ENCODE data around the gene NLRP7. TPM values are rescaled to one million over a fixed set of nuclear protein-coding genes. Genes with fewer than 3 reads are reported as not detected.
A peak's percentile ranks its signal among the peaks of the same experiment; 100 is the strongest.
"Not testable (repeated sequence)": the region's sequence is repeated elsewhere in the genome, so short reads cannot be mapped to it uniquely, and the experiment has no call there.

Gene NLRP7
- total RNA-seq, 1 donor from 2014 or later = not detected

GRCh38 chr19:54896036-54896435 is 51.3 kb downstream of the NLRP7 start:
- Mint-ChIP-seq H3K27me3 (ENCODE audit: low read depth) (peaks cover 15% of the 10 kb centered on the region), H3K27ac (peak overlapping the region; percentile 15), H3K36me3 (no peaks in the 10 kb centered on the region), H3K9me3 (no peaks in the 10 kb centered on the region), H3K4me1 (peaks cover 31% of the 10 kb centered on the region), H3K4me3 (no peak overlapping the region)
- TF ChIP-seq CTCF (IDR thresholded peaks at IDR 0.05; ENCODE audit: unreplicated experiment) = no peak
- no peak for DNase-seq (ENCODE audit: low spot score in 2 of 2, unreplicated experiment in 2 of 2)

- peaks cover 31% of the 10 kb centered on the region for H3K4me1 Mint-ChIP-seq
- not testable (repeated sequence) for DNase-seq (ENCODE audit: low spot score in 2 of 2, unreplicated experiment in 2 of 2); H3K36me3 Mint-ChIP-seq; H3K9me3 Mint-ChIP-seq; H3K27me3 Mint-ChIP-seq (ENCODE audit: low read depth); H3K4me3 Mint-ChIP-seq
- peak overlapping the region; percentile 39 for H3K27ac Mint-ChIP-seq
Measured at GRCh38 chr19:54894106-54894505, 53.2 kb downstream of the NLRP7 start.

- H3K9me3 Mint-ChIP-seq = no peaks in the 10 kb centered on the region
- peak overlapping the region; percentile 88 for H3K27ac Mint-ChIP-seq
- no peaks in the 10 kb centered on the region for H3K36me3 Mint-ChIP-seq
- DNase-seq (ENCODE audit: low spot score in 2 of 2, unreplicated experiment in 2 of 2) = no peak
- no peak for TF ChIP-seq CTCF (IDR thresholded peaks at IDR 0.05; ENCODE audit: unreplicated experiment)
- no peak overlapping the region for H3K4me3 Mint-ChIP-seq
- peaks cover 31% of the 10 kb centered on the region for H3K4me1 Mint-ChIP-seq
- H3K27me3 Mint-ChIP-seq (ENCODE audit: low read depth) = peaks cover 2% of the 10 kb centered on the region
Measured at GRCh38 chr19:54893406-54893805, 53.9 kb downstream of the NLRP7 start.

GRCh38 chr19:54889566-54889965 is 57.8 kb downstream of the NLRP7 start:
- no peaks in the 10 kb centered on the region for H3K9me3 Mint-ChIP-seq
- H3K4me3 Mint-ChIP-seq = no peak overlapping the region
- H3K27me3 Mint-ChIP-seq (ENCODE audit: low read depth) = no peaks in the 10 kb centered on the region
- no peaks in the 10 kb centered on the region for H3K36me3 Mint-ChIP-seq
- no peak overlapping the region for H3K27ac Mint-ChIP-seq
- no peak for TF ChIP-seq CTCF (IDR thresholded peaks at IDR 0.05; ENCODE audit: unreplicated experiment)
- peaks cover 16% of the 10 kb centered on the region for H3K4me1 Mint-ChIP-seq
- DNase-seq (ENCODE audit: low spot score in 2 of 2, unreplicated experiment in 2 of 2) = no peak

- Mint-ChIP-seq H3K9me3 (no peaks in the 10 kb centered on the region), H3K27ac (no peak overlapping the region), H3K36me3 (no peaks in the 10 kb centered on the region), H3K4me3 (no peak overlapping the region), H3K27me3 (ENCODE audit: low read depth) (no peaks in the 10 kb centered on the region), H3K4me1 (peaks cover 6% of the 10 kb centered on the region)
- DNase-seq (ENCODE audit: low spot score in 2 of 2, unreplicated experiment in 2 of 2) = no peak
- TF ChIP-seq CTCF (IDR thresholded peaks at IDR 0.05; ENCODE audit: unreplicated experiment) = no peak
Measured at GRCh38 chr19:54888239-54888638, 59.1 kb downstream of the NLRP7 start.

- Mint-ChIP-seq H3K4me3 (no peak overlapping the region), H3K27ac (no peak overlapping the region), H3K27me3 (ENCODE audit: low read depth) (peaks cover 30% of the 10 kb centered on the region), H3K36me3 (no peaks in the 10 kb centered on the region), H3K9me3 (no peaks in the 10 kb centered on the region), H3K4me1 (peaks cover 3% of the 10 kb centered on the region)
- no peak for TF ChIP-seq CTCF (IDR thresholded peaks at IDR 0.05; ENCODE audit: unreplicated experiment)
- DNase-seq (ENCODE audit: low spot score in 2 of 2, unreplicated experiment in 2 of 2) = no peak
Measured at GRCh38 chr19:54883228-54883627, 64.1 kb downstream of the NLRP7 start.

Data from mesothelial cell of epicardium (in vitro differentiated cells).